Esophagus squamous epithelium (tissue), 5 donors: Measurements from ENCODE around the gene CYSRT1. TPM values are rescaled to one million over a fixed set of nuclear protein-coding genes. Genes with fewer than 3 reads are reported as not detected.

Experiments
- DNase-seq: peaks from one replicate; lab custom pipeline; 2025; lab: John Stamatoyannopoulos, UW
- H3K27ac ChIP-seq, 4 donors: fragments of 200-600 bp; sonication (generic); one replicate each; pipeline ENCODE4 v1.5.1; 2016 to 2019; ENCODE audit warnings: mild to moderate bottlenecking in 1 of 4
- H3K27me3 ChIP-seq, 4 donors: fragments of 200-600 bp; sonication (generic); 1 replicate in 3 of 4; 2 replicates in 1 of 4; pipeline versions ENCODE4 v1.5.1 to v1.6.0; 2017 to 2021; ENCODE audit warnings: antibody characterized with exemption in 1 of 4
- H3K36me3 ChIP-seq, 3 donors: fragments of 200-600 bp; sonication (generic); one replicate each; pipeline ENCODE4 v1.5.1; 2016 to 2019
- H3K4me1 ChIP-seq, 3 donors: fragments of 200-600 bp; sonication (generic); one replicate each; pipeline ENCODE4 v1.5.1; 2017 to 2019
- H3K4me3 ChIP-seq, 4 donors: fragments of 200-600 bp; sonication (generic); 1 replicate in 3 of 4; 2 replicates in 1 of 4; pipeline ENCODE4 v1.5.1; 2016 to 2019; ENCODE audit warnings: mild to moderate bottlenecking in 2 of 4, moderate library complexity in 1 of 4
- H3K9me3 ChIP-seq, 3 donors: fragments of 200-600 bp; sonication (generic); one replicate each; pipeline ENCODE4 v1.5.1; 2016 to 2019
- POLR2A ChIP-seq, 4 donors: fragments of 450-650 bp; IDR thresholded peaks; one replicate each; pipeline ENCODE4 v1.6.1; 2017; ENCODE audit warnings: antibody characterized with exemption in 4 of 4, mild to moderate bottlenecking in 4 of 4, moderate library complexity in 3 of 4
- WGBS, 2 donors: methylation state at CpG; one replicate each; pipeline ENCODE4 v1.1.5; 2018; 5-methylcytosine and 5-hydroxymethylcytosine counted together
- intact Hi-C: fragments of 100-400 bp; cut with DNase I; formaldehyde crosslinking; loops from one replicate; pipeline ENCODE4 v1.15.0; 2022
- total RNA-seq, 4 donors: library from RNA; depleted of rRNA; stranded (reverse); fragments of >200 nt; gene quantifications; one replicate each; pipeline ENCODE4 v1.1.0, GENCODE V29; 2016
- TF ChIP-seq, protein P1 (sequence below), 6 experiments: fragments of 450-650 bp in 4 of 6; fragments of 200-600 bp in 2 of 6; sonication (generic) in 2 of 6; IDR thresholded peaks; one replicate each; pipeline ENCODE4 v1.5.1; 2016 to 2019; ENCODE audit warnings: antibody characterized with exemption in 6 of 6, mild to moderate bottlenecking in 4 of 6, moderate library complexity in 4 of 6
- donor health status: DM: yes; HTN: yes; CAD: no.

CYSRT1 gene
- total RNA-seq, 4 donors from 2014 or later, result 114 to 301 (median 152) TPM

DNA sequence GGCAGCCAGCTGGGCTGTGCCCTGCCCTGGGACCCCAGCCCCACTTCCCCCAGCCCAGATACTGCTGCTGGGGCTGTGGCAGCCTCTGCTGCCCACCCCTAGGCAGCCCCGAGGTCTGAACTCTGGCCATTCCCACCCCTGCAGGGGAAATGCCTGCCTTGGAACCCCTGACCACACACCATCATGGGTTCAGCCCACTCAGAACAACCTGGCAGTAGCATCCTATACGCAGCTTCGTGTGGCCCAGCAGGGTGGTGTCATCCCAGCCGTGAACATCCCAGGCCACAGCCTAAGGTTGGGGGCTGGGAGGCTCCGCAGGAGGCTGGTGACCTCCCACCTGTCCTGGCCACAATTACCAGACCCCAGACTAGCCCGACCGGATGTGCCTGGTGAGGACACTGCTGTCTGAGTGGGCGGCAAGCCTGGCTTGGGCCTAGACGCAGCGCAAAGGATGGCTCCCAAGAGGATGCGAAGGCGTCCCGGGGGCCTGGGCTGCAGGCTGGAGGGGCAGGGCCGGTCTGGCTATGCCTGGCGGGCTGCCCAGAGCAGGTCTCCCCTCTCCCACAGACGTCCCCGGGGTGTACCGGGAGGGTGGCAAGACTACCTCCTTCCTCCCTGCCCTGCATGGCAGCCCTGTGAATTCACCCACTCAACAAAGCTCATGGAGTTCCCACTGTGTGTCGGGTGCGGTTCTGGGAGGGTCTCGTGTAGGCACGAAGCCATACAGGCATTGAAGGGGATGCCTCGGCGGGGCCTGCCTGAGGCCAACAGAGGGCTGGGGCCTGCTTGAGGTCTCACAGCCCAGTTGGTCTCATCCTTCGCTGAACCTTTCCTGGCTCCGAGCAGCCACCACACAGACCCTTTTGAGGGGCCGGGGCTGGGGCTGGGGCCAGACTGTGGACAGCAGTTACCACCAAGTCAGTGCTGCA, 4.3 kb downstream of the CYSRT1 start:
- intact Hi-C loops, result loop anchor here (5.0 kb wide), 1 partner anchor 112 kb away; no protein-coding TSS in a partner anchor
- peak overlapping the region in 1 of 4 donors; percentile 97 for H3K27ac ChIP-seq
- H3K27me3 ChIP-seq, result peaks cover 0 to 72% (median 0%) of the 10 kb centered on the region in 4 donors
- TF ChIP-seq POLR2A (IDR thresholded peaks at IDR 0.05), result no peak
- TF ChIP-seq, protein P1, sequence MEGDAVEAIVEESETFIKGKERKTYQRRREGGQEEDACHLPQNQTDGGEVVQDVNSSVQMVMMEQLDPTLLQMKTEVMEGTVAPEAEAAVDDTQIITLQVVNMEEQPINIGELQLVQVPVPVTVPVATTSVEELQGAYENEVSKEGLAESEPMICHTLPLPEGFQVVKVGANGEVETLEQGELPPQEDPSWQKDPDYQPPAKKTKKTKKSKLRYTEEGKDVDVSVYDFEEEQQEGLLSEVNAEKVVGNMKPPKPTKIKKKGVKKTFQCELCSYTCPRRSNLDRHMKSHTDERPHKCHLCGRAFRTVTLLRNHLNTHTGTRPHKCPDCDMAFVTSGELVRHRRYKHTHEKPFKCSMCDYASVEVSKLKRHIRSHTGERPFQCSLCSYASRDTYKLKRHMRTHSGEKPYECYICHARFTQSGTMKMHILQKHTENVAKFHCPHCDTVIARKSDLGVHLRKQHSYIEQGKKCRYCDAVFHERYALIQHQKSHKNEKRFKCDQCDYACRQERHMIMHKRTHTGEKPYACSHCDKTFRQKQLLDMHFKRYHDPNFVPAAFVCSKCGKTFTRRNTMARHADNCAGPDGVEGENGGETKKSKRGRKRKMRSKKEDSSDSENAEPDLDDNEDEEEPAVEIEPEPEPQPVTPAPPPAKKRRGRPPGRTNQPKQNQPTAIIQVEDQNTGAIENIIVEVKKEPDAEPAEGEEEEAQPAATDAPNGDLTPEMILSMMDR (IDR thresholded peaks at IDR 0.05), result no peak
- no peak for DNase-seq
- 40 to 81% methylated on average over 1 to 10 of the region's 27 CpGs for WGBS, 2 donors
- no peaks in the 10 kb centered on the region for H3K36me3 ChIP-seq
- H3K4me3 ChIP-seq, result no peak overlapping the region
- peaks cover 21 to 43% (median 25%) of the 10 kb centered on the region in 3 donors for H3K4me1 ChIP-seq
- H3K9me3 ChIP-seq, result no peaks in the 10 kb centered on the region

DNA sequence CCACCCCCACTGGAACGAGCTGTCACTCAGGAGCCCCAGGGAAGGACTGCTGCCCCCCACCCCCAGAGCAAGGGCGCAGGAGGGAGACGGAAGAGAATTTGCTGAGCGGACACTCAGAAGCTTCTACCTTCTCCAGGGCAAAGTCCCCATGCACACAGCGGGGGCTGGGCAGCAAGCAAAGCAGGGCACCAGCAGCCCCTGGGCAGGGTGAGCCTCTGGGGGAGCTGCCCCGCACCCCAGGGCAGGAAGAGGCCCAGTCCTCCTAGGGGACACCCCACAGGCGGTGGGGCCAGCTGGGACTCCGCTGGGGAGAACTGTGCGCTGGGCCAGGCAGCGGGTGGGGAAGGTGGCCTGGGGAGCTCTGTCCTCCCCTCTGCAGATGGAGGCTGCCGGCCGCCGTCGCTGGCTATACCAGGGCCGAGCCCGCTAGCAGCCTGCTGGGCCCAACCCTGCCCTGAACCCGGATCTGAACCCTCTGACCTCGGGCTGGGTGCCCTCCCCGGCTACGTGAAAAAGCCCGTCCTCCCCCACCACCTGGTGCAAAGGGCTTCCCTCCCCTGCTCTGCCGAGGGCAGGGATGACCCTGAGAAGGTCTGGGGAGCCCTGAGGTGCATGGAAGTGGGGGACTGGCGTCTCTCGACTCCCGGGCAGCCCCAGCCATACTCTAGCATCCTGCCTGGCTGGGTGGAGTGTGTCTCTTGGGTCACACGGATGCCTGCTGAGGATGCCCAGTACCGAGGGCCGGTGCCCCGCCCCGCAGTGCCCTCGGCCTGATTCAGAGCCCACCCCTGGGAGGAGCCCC, 5.1 kb downstream of the CYSRT1 start:
- peaks cover 14 to 34% (median 19%) of the 10 kb centered on the region in 3 donors for H3K4me1 ChIP-seq
- intact Hi-C loops, result loop anchor here (5.0 to 10.0 kb wide), 2 partner anchors 45 to 113 kb away; partner anchors contain the start of genes ANAPC2 and SSNA1
- H3K4me3 ChIP-seq, result no peak overlapping the region
- peaks cover 0 to 81% (median 0%) of the 10 kb centered on the region in 4 donors for H3K27me3 ChIP-seq
- no peaks in the 10 kb centered on the region for H3K9me3 ChIP-seq
- TF ChIP-seq, protein P1 (IDR thresholded peaks at IDR 0.05), result no peak
- 44% methylated on average over 4 of the region's 31 CpGs; no CpG with 5 or more reads in 1 of the 2 donors for WGBS, 2 donors
- no peak overlapping the region for H3K27ac ChIP-seq
- DNase-seq, result no peak
- H3K36me3 ChIP-seq, result no peaks in the 10 kb centered on the region

DNA sequence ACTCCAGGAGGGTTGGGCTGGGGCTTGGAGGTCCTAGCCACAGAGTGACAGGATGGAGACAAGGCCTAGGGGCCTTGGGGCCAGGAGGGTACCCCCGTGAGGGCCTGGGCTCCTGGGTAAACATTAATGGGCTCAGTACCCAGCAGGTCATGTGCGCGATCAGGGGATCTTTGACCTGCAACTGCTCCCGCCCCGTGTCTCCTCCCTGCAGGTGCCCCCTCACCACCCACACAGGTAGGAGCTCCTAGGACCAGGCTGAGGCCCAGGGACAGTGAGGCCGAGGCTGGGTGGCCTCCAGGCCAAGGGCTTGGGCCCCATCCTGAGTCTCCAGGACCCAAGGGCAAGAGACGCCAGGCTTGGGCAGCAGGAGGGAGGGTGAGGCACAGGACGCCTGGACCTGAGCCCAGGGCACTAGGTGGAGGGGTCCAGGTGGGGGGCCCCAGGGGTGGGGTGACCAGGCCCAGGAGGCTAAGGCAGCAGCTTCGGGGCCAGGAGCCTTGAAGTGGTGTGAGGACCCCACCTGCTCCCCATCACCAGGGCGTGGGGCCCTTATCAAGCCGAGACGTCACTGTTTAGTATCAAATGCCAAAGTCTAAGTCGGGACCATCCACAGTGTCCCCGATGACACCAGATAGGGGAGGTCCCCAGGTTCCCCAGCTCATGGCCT, 5.9 kb downstream of the CYSRT1 start, which contains the start of gene SLC34A3:
Gene SLC34A3, plus strand, starts transcription at position 197 of the 667 bp plus-strand sequence. CDS start 802 bp downstream, outside the sequence.
- TF ChIP-seq, protein P1 (IDR thresholded peaks at IDR 0.05), result no peak
- no peak for TF ChIP-seq POLR2A (IDR thresholded peaks at IDR 0.05)
- H3K4me3 ChIP-seq, result no peak within 1 kb of the TSS
- peaks cover 15 to 32% (median 19%) of the 10 kb centered on the region in 3 donors for H3K4me1 ChIP-seq
- no peaks in the 10 kb centered on the region for H3K36me3 ChIP-seq
- H3K27me3 ChIP-seq, result peaks cover 0 to 89% (median 0%) of the 10 kb centered on the region in 4 donors
- no peak within 1 kb of the TSS for H3K27ac ChIP-seq
- no peaks in the 10 kb centered on the region for H3K9me3 ChIP-seq
- intact Hi-C loops, result loop anchor here (10.0 kb wide), 1 partner anchor 46 kb away; the partner anchor contains the start of genes ANAPC2 and SSNA1
- 90% methylated on average over 2 of the region's 14 CpGs; no CpG with 5 or more reads in 1 of the 2 donors for WGBS, 2 donors
- no peak for DNase-seq

DNA sequence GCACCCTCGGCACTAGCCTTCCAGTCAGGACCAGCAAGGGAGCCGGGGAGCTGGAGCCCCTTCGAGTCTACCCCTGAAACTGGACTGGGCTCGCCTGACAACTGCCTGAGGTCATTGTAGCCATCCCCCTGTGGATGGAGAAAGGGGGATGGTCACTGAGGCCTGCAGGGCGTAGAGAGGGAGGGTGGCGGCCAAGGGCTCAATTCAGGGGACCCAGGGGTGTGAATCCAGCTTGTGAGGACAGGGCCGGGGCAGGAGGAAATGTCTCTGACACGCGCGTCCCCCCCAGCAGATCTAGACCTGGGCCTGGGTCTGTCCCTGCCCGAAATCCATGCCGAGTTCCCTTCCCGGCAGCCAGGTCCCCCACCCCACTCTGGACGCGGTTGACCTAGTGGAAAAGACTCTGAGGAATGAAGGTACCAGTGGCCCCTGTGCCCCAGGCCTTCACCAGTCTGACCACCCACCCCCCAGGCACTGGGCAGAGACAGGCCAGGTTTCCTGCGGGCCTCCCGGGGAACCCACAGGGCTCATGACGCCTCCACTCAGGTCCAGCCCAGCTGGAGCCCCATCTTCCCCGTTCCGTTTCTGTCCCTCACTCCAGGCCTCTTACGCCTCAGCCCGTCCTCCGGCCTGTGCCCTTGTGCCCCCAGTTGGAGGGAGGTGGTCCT, 6.5 kb downstream of the CYSRT1 start:
- no peaks in the 10 kb centered on the region for H3K36me3 ChIP-seq
- no peak overlapping the region for H3K4me3 ChIP-seq
- intact Hi-C loops, result loop anchor here (10.0 kb wide), 1 partner anchor 47 kb away; the partner anchor contains the start of genes ANAPC2 and SSNA1
- no peaks in the 10 kb centered on the region for H3K9me3 ChIP-seq
- TF ChIP-seq POLR2A (IDR thresholded peaks at IDR 0.05), result no peak
- TF ChIP-seq, protein P1 (IDR thresholded peaks at IDR 0.05), result no peak
- no peak overlapping the region for H3K27ac ChIP-seq
- no peak for DNase-seq
- WGBS, 2 donors, result 65 to 82% methylated on average over 4 to 11 of the region's 23 CpGs
- H3K27me3 ChIP-seq, result peaks cover 0 to 93% (median 0%) of the 10 kb centered on the region in 4 donors
- peaks cover 19 to 32% (median 21%) of the 10 kb centered on the region in 3 donors for H3K4me1 ChIP-seq
